Astrocyte (in vitro differentiated cells and primary cell): ENCODE results near the gene NCOA4. TPM values are rescaled to one million over a fixed set of nuclear protein-coding genes. Genes with fewer than 3 reads are reported as not detected.

Experiments used
- DNase-seq: peaks from one replicate; pipeline ENCODE4 v3.0.0-alpha.2; 2010; ENCODE audit warnings: low read depth
- FAIRE-seq: peaks from 2 replicates; lab custom pipeline; 2011; peaks lifted over from hg19 to GRCh38; lab: Jason Lieb, UNC
- H2AFZ ChIP-seq: 2 replicates; pipeline ENCODE4 v1.6.0; 2012; ENCODE audit warnings: low read depth, low read length, inconsistent platforms
- H3K27ac ChIP-seq: 2 replicates; pipeline ENCODE4 v1.5.1; 2011; ENCODE audit warnings: low read depth, low read length, inconsistent platforms
- H3K27me3 ChIP-seq: 2 replicates; pipeline ENCODE4 v1.6.0; 2011; ENCODE audit warnings: low read length, inconsistent platforms; ENCODE audit not compliant: insufficient read depth
- H3K36me3 ChIP-seq: 2 replicates; pipeline ENCODE4 v1.5.1; 2011; ENCODE audit warnings: low read length, inconsistent platforms; ENCODE audit not compliant: insufficient read depth
- H3K4me1 ChIP-seq: 2 replicates; pipeline ENCODE4 v1.5.1; 2011; ENCODE audit warnings: low read length, inconsistent platforms; ENCODE audit not compliant: insufficient read depth
- H3K4me2 ChIP-seq: 2 replicates; pipeline ENCODE4 v1.6.0; 2012; ENCODE audit warnings: low read length, inconsistent platforms
- H3K4me3 ChIP-seq: 2 replicates; pipeline ENCODE4 v1.5.1; 2011; ENCODE audit warnings: low read depth, mild to moderate bottlenecking, low read length, inconsistent platforms; ENCODE audit not compliant: insufficient read depth
- H3K79me2 ChIP-seq: 2 replicates; pipeline ENCODE4 v1.6.0; 2012; ENCODE audit warnings: mild to moderate bottlenecking, low read length, inconsistent platforms; ENCODE audit not compliant: insufficient read depth
- H3K9ac ChIP-seq: 2 replicates; pipeline ENCODE4 v1.6.0; 2012; ENCODE audit warnings: mild to moderate bottlenecking, low read length, inconsistent platforms
- H3K9me3 ChIP-seq: 2 replicates; pipeline ENCODE4 v1.5.1; 2012; ENCODE audit warnings: low read depth, mild to moderate bottlenecking, low read length, inconsistent platforms; ENCODE audit not compliant: insufficient read depth
- H4K20me1 ChIP-seq: 2 replicates; pipeline ENCODE4 v1.6.0; 2012; ENCODE audit warnings: low read length, inconsistent platforms; ENCODE audit not compliant: insufficient read depth
- H3K27ac Mint-ChIP-seq: one replicate; pipeline ENCODE4 v1.8.0; 2021; ENCODE audit warnings: mild to moderate bottlenecking, mixed read lengths; ENCODE audit not compliant: unreplicated experiment
- H3K27me3 Mint-ChIP-seq: one replicate; pipeline ENCODE4 v1.8.0; 2021; ENCODE audit warnings: low read depth, mixed read lengths; ENCODE audit not compliant: unreplicated experiment
- H3K36me3 Mint-ChIP-seq: one replicate; pipeline ENCODE4 v1.8.0; 2021; ENCODE audit warnings: low read depth, mixed read lengths; ENCODE audit not compliant: unreplicated experiment
- H3K4me1 Mint-ChIP-seq: one replicate; pipeline ENCODE4 v1.8.0; 2021; ENCODE audit warnings: low read depth, mixed read lengths; ENCODE audit not compliant: unreplicated experiment
- H3K4me3 Mint-ChIP-seq: one replicate; pipeline ENCODE4 v1.8.0; 2021; ENCODE audit warnings: mild to moderate bottlenecking, moderate library complexity, mixed read lengths; ENCODE audit not compliant: unreplicated experiment
- H3K9me3 Mint-ChIP-seq: one replicate; pipeline ENCODE4 v1.8.0; 2021; ENCODE audit warnings: mild to moderate bottlenecking, mixed read lengths; ENCODE audit not compliant: unreplicated experiment
- EZH2 ChIP-seq: IDR thresholded peaks from 2 replicates; pipeline ENCODE4 v1.6.1; 2012; ENCODE audit warnings: mild to moderate bottlenecking, low read length, inconsistent platforms; ENCODE audit not compliant: insufficient read depth
- total RNA-seq: library from RNA; stranded (reverse); gene quantifications from 2 replicates; pipeline ENCODE4 v1.2.1, GENCODE V29; 2021
- TF ChIP-seq, protein P1 (sequence below): IDR thresholded peaks from 2 replicates; pipeline ENCODE4 v1.5.1; 2011; ENCODE audit warnings: low read depth, mild to moderate bottlenecking, inconsistent platforms, low read length, moderate library complexity; ENCODE audit not compliant: insufficient read depth

Gene NCOA4
- total RNA-seq, 1 donor from 2014 or later = 120 TPM

DNA sequence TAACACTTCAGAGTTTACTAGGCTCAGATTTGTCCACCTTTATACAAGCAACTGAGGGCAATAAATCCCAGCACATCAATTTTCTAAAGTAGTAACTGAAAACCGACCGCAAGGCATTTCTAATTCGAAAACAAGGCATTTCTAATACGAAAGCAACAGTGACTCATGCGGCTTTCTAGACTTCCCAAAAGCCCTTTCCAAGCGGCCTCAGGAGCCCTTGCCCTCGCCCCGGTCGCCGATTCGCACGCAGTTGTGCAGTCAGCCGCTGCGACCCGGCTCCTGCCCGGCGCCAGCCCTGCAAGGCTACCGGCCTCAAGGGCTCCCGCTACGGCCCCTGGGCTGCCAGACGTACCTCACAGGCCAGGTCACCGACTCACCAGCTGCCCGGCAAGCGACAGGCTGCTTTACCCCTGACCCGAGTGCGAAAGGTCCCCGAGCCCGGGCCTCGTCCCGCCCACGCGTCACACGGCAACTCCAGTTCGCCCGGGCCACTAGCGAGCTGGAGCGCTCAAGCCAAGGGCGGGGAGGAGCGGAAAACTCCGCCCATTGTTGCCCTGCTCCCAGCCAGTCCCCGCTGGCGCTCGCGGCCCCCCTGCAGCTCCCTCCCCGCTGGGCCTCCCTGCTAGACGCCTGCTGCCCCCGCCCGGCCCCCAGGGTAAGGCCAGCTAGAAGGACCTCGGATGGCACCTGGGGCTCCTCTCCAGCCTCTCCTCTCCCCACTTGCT lies 7.3 kb downstream of the NCOA4 start:
- peak overlapping the region; percentile 85 for H3K4me3 Mint-ChIP-seq
- TF ChIP-seq EZH2 = no peak
- TF ChIP-seq, protein P1, sequence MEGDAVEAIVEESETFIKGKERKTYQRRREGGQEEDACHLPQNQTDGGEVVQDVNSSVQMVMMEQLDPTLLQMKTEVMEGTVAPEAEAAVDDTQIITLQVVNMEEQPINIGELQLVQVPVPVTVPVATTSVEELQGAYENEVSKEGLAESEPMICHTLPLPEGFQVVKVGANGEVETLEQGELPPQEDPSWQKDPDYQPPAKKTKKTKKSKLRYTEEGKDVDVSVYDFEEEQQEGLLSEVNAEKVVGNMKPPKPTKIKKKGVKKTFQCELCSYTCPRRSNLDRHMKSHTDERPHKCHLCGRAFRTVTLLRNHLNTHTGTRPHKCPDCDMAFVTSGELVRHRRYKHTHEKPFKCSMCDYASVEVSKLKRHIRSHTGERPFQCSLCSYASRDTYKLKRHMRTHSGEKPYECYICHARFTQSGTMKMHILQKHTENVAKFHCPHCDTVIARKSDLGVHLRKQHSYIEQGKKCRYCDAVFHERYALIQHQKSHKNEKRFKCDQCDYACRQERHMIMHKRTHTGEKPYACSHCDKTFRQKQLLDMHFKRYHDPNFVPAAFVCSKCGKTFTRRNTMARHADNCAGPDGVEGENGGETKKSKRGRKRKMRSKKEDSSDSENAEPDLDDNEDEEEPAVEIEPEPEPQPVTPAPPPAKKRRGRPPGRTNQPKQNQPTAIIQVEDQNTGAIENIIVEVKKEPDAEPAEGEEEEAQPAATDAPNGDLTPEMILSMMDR = no peak
- H3K36me3 Mint-ChIP-seq = peaks cover 5% of the 10 kb centered on the region
- H4K20me1 ChIP-seq = peaks cover 92% of the 10 kb centered on the region
- peaks cover 72% of the 10 kb centered on the region for H3K4me1 Mint-ChIP-seq
- H3K36me3 ChIP-seq = no peaks in the 10 kb centered on the region
- peak overlapping the region; percentile 82 for H2AFZ ChIP-seq
- H3K9me3 ChIP-seq = no peaks in the 10 kb centered on the region
- H3K79me2 ChIP-seq = peaks cover 98% of the 10 kb centered on the region
- no peak for FAIRE-seq
- no peaks in the 10 kb centered on the region for H3K27me3 ChIP-seq
- H3K4me3 ChIP-seq = peak overlapping the region; percentile 66
- no peaks in the 10 kb centered on the region for H3K9me3 Mint-ChIP-seq
- H3K9ac ChIP-seq = peak overlapping the region; percentile 87
- H3K27me3 Mint-ChIP-seq = no peaks in the 10 kb centered on the region
- peak overlapping the region; percentile 93 for H3K27ac ChIP-seq
- H3K4me1 ChIP-seq = peaks cover 54% of the 10 kb centered on the region
- DNase-seq = peak; percentile 90
- peak overlapping the region; percentile 92 for H3K4me2 ChIP-seq
- peak overlapping the region; percentile 95 for H3K27ac Mint-ChIP-seq

DNA sequence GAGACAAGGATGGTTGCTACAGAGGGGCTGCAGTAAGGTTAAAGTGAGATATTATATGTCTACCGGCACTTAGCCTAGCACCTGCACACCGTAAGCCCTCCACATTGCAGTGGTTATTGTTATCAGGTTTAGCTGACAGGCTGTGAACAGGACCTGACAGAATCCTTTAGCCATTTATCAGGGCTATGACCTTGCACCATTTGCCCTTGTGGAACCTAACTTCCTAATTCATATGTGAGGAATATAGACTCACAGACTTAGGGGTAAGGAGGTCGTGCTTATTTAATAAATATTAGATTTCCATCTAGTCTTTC lies 10.1 kb downstream of the NCOA4 start:
- H3K79me2 ChIP-seq = peaks cover 98% of the 10 kb centered on the region
- no peak overlapping the region for H2AFZ ChIP-seq
- no peaks in the 10 kb centered on the region for H3K36me3 ChIP-seq
- no peak overlapping the region for H3K27ac ChIP-seq
- Mint-ChIP-seq H3K4me3 (no peak overlapping the region), H3K27me3 (no peaks in the 10 kb centered on the region), H3K36me3 (peaks cover 6% of the 10 kb centered on the region), H3K9me3 (no peaks in the 10 kb centered on the region), H3K4me1 (peaks cover 54% of the 10 kb centered on the region), H3K27ac (no peak overlapping the region)
- FAIRE-seq (no peak), DNase-seq (no peak)
- H3K4me1 ChIP-seq = peaks cover 49% of the 10 kb centered on the region
- TF ChIP-seq EZH2 = no peak
- TF ChIP-seq, protein P1 = no peak
- no peak overlapping the region for H3K9ac ChIP-seq
- no peaks in the 10 kb centered on the region for H3K9me3 ChIP-seq
- no peaks in the 10 kb centered on the region for H3K27me3 ChIP-seq
- no peak overlapping the region for H3K4me3 ChIP-seq
- H4K20me1 ChIP-seq = peaks cover 86% of the 10 kb centered on the region
- no peak overlapping the region for H3K4me2 ChIP-seq
